Mesendoderm (in vitro differentiated cells): ENCODE data around the gene ZBTB45.

Experiments
- DNase-seq: peaks from one replicate; pipeline ENCODE4 v3.0.0; 2013
- H2AK5ac ChIP-seq: 2 replicates; pipeline ENCODE4 v1.6.1; 2013; ENCODE audit warnings: low read length, inconsistent platforms
- H2BK120ac ChIP-seq: 2 replicates; pipeline ENCODE4 v1.6.1; 2013; ENCODE audit warnings: low read depth, mild to moderate bottlenecking, low read length, moderate library complexity, mixed read lengths
- H2BK15ac ChIP-seq: replicated peaks from 2 replicates; pipeline ENCODE4 v1.6.1; 2013; ENCODE audit warnings: low read depth, mild to moderate bottlenecking, moderate library complexity
- H2BK5ac ChIP-seq: 2 replicates; pipeline ENCODE4 v1.6.1; 2013; ENCODE audit warnings: low read length, inconsistent platforms
- H3K18ac ChIP-seq: 2 replicates; pipeline ENCODE4 v1.6.1; 2013; ENCODE audit warnings: mild to moderate bottlenecking, low read length, mixed read lengths
- H3K23ac ChIP-seq: one replicate; pipeline ENCODE4 v1.6.1; 2013; ENCODE audit warnings: low read length
- H3K27ac ChIP-seq: 2 replicates; pipeline ENCODE4 v1.5.1; 2013; ENCODE audit warnings: low read depth, mild to moderate bottlenecking, inconsistent platforms, low read length, moderate library complexity
- H3K27me3 ChIP-seq: 2 replicates; pipeline ENCODE4 v1.6.1; 2013; ENCODE audit warnings: low read length, control low read depth, mild to moderate bottlenecking, inconsistent platforms; ENCODE audit not compliant: insufficient read depth, poor library complexity
- H3K36me3 ChIP-seq: 2 replicates; pipeline ENCODE4 v1.6.1; 2013; ENCODE audit warnings: low read length, inconsistent platforms; ENCODE audit not compliant: control insufficient read depth, insufficient read depth
- H3K4ac ChIP-seq: one replicate; pipeline ENCODE4 v1.6.1; 2013; ENCODE audit warnings: low read depth, mild to moderate bottlenecking, low read length, moderate library complexity
- H3K4me1 ChIP-seq: 2 replicates; pipeline ENCODE4 v1.6.1; 2013; ENCODE audit warnings: low read depth, low read length, inconsistent platforms; ENCODE audit not compliant: control insufficient read depth
- H3K4me2 ChIP-seq: 2 replicates; pipeline ENCODE4 v1.6.1; 2013; ENCODE audit warnings: low read length
- H3K4me3 ChIP-seq: 2 replicates; pipeline ENCODE4 v1.5.1; 2013; ENCODE audit warnings: mild to moderate bottlenecking, low read length
- H3K56ac ChIP-seq: one replicate; pipeline ENCODE4 v1.6.1; 2013; ENCODE audit warnings: low read length
- H3K79me1 ChIP-seq: 2 replicates; pipeline ENCODE4 v1.6.1; 2013; ENCODE audit warnings: low read length, inconsistent platforms
- H3K79me2 ChIP-seq: 2 replicates; pipeline ENCODE4 v1.6.1; 2013; ENCODE audit warnings: mild to moderate bottlenecking, low read length; ENCODE audit not compliant: control insufficient read depth, insufficient read depth
- H3K9ac ChIP-seq: 2 replicates; pipeline ENCODE4 v1.6.1; 2013; ENCODE audit warnings: low read length, inconsistent platforms
- H4K5ac ChIP-seq: one replicate; pipeline ENCODE4 v1.6.1; 2013; ENCODE audit warnings: low read length
- H4K8ac ChIP-seq: one replicate; pipeline ENCODE4 v1.6.1; 2013; ENCODE audit warnings: low read depth, mild to moderate bottlenecking, control low read depth, low read length, moderate library complexity
- WGBS: extraction: QIAGEN DNeasy Blood & Tissue Kit; methylation state at CpG from one replicate; pipeline ENCODE4 v1.1.7; 2013; ENCODE audit warnings: low lambda C conversion rate, missing lambda C conversion rate; ENCODE audit not compliant: insufficient coverage; ENCODE audit errors: extremely low coverage; 5-methylcytosine and 5-hydroxymethylcytosine counted together

The ZBTB45 gene

GRCh38 chr19:58562122-58563033, 42.8 kb upstream of the ZBTB45 start:
- Histone ChIP-seq H3K27ac (no peak overlapping the region), H3K79me1 (no peaks in the 10 kb centered on the region), H2BK120ac (no peak overlapping the region), H2AK5ac (no peak overlapping the region), H2BK15ac (no peak overlapping the region), H4K8ac (no peak overlapping the region), H3K36me3 (peaks cover 3% of the 10 kb centered on the region), H3K4ac (no peak overlapping the region), H3K27me3 (no peaks in the 10 kb centered on the region), H3K4me3 (no peak overlapping the region), H3K4me2 (peak overlapping the region; percentile 46), H3K79me2 (peaks cover 8% of the 10 kb centered on the region), H3K18ac (no peak overlapping the region), H3K23ac (peak overlapping the region; percentile 80), H2BK5ac (no peak overlapping the region), H3K9ac (peak overlapping the region; percentile 59), H4K5ac (no peak overlapping the region), H3K56ac (peak overlapping the region; percentile 83), H3K4me1 (peaks cover 3% of the 10 kb centered on the region)
- DNase-seq, result no peak
- WGBS, result no CpG with 5 or more reads among the region's 107 CpGs

- peak overlapping the region; percentile 83 for H3K56ac ChIP-seq
- H3K4me1 ChIP-seq, result peaks cover 7% of the 10 kb centered on the region
- no peak for DNase-seq
- H3K79me2 ChIP-seq, result peaks cover 16% of the 10 kb centered on the region
- H3K4me3 ChIP-seq, result no peak overlapping the region
- no peaks in the 10 kb centered on the region for H3K27me3 ChIP-seq
- H2BK120ac ChIP-seq, result no peak overlapping the region
- H3K9ac ChIP-seq, result no peak overlapping the region
- peaks cover 2% of the 10 kb centered on the region for H3K36me3 ChIP-seq
- no peak overlapping the region for H2AK5ac ChIP-seq
- no peak overlapping the region for H3K4ac ChIP-seq
- H3K4me2 ChIP-seq, result no peak overlapping the region
- H4K5ac ChIP-seq, result no peak overlapping the region
- no peak overlapping the region for H3K27ac ChIP-seq
- peak overlapping the region; percentile 80 for H3K23ac ChIP-seq
- no peak overlapping the region for H3K18ac ChIP-seq
- no peak overlapping the region for H4K8ac ChIP-seq
- no peak overlapping the region for H2BK5ac ChIP-seq
- H3K79me1 ChIP-seq, result peaks cover 5% of the 10 kb centered on the region
- no peak overlapping the region for H2BK15ac ChIP-seq
- WGBS, result no CpG with 5 or more reads among the region's 16 CpGs
These were observed 41.9 kb upstream of the ZBTB45 start for GRCh38 chr19:58561373-58562121.

GRCh38 chr19:58560921-58561320, 41.3 kb upstream of the ZBTB45 start:
- H4K8ac ChIP-seq, result no peak overlapping the region
- no peak for DNase-seq
- H2BK15ac ChIP-seq, result no peak overlapping the region
- H2AK5ac ChIP-seq, result no peak overlapping the region
- H3K4me3 ChIP-seq, result no peak overlapping the region
- no peak overlapping the region for H3K27ac ChIP-seq
- no peak overlapping the region for H2BK120ac ChIP-seq
- no peak overlapping the region for H2BK5ac ChIP-seq
- no peak overlapping the region for H4K5ac ChIP-seq
- no peaks in the 10 kb centered on the region for H3K27me3 ChIP-seq
- H3K9ac ChIP-seq, result no peak overlapping the region
- peaks cover 21% of the 10 kb centered on the region for H3K79me2 ChIP-seq
- peaks cover 7% of the 10 kb centered on the region for H3K4me1 ChIP-seq
- no peak overlapping the region for H3K18ac ChIP-seq
- H3K23ac ChIP-seq, result no peak overlapping the region
- no peak overlapping the region for H3K4me2 ChIP-seq
- peak overlapping the region; percentile 25 for H3K56ac ChIP-seq
- H3K4ac ChIP-seq, result no peak overlapping the region
- H3K79me1 ChIP-seq, result peaks cover 5% of the 10 kb centered on the region
- peaks cover 2% of the 10 kb centered on the region for H3K36me3 ChIP-seq

- Histone ChIP-seq H2BK5ac (no peak overlapping the region), H3K23ac (no peak overlapping the region), H3K27ac (no peak overlapping the region), H3K18ac (no peak overlapping the region), H3K36me3 (peaks cover 2% of the 10 kb centered on the region), H2BK120ac (no peak overlapping the region), H3K79me1 (peaks cover 5% of the 10 kb centered on the region), H3K9ac (peak overlapping the region; percentile 75), H3K4me2 (peak overlapping the region; percentile 78), H3K79me2 (peaks cover 21% of the 10 kb centered on the region), H3K4ac (peak overlapping the region; percentile 28), H2AK5ac (peak overlapping the region; percentile 63), H4K5ac (peak overlapping the region; percentile 9), H3K56ac (peak overlapping the region; percentile 79), H3K4me3 (no peak overlapping the region), H2BK15ac (no peak overlapping the region), H4K8ac (no peak overlapping the region), H3K4me1 (peaks cover 8% of the 10 kb centered on the region), H3K27me3 (no peaks in the 10 kb centered on the region)
- DNase-seq, result no peak
- WGBS, result no CpG with 5 or more reads among the region's 8 CpGs
These were observed 40.6 kb upstream of the ZBTB45 start for GRCh38 chr19:58560007-58560887.

DNA sequence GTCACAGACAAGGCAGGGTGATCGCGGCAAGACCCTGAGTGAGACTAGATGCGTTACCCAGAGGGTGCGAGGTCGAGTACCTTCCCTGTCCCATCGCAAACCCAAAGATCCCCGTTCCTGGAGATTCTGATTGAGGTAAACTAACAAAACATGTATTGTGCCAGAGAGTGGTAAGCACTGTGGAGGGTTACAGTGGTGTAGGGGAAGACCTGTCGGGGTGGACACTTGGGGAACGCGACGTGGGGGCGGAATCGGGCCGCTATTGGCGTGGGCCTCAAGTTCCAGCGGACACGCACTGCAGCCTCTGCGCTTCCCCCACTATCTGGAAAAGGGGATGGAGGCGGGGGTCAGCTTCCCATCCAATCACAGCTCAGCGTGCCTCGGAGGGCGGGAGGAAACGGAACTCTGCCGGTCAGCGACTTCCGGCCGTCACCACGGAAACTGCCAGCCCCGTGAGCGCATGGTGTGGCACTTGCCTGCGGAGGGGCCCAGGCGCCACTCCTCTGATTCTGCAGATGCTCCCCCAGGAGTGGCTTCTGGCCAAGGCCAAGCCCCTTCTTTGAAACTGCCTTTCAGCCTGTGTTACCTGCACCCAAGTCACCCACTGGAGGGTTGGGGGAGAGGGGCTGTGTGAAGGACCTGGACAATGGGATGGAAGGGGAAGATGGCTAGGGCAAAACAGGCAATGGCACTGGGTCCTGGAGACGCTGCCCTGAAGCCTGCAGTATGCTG, 39.8 kb upstream of the ZBTB45 start:
- Histone ChIP-seq H3K4ac (peak overlapping the region; percentile 74), H3K9ac (peak overlapping the region; percentile 84), H2BK120ac (no peak overlapping the region), H3K4me3 (peak overlapping the region; percentile 56), H2BK5ac (peak overlapping the region; percentile 83), H2AK5ac (peak overlapping the region; percentile 63), H3K4me1 (peaks cover 9% of the 10 kb centered on the region), H3K27ac (peak overlapping the region; percentile 74), H3K36me3 (peaks cover 2% of the 10 kb centered on the region), H3K79me1 (peaks cover 5% of the 10 kb centered on the region), H3K23ac (no peak overlapping the region), H3K27me3 (no peaks in the 10 kb centered on the region), H3K56ac (peak overlapping the region; percentile 92), H4K8ac (no peak overlapping the region), H3K79me2 (peaks cover 21% of the 10 kb centered on the region), H2BK15ac (no peak overlapping the region), H3K18ac (peak overlapping the region; percentile 66), H4K5ac (peak overlapping the region; percentile 9), H3K4me2 (peak overlapping the region; percentile 78)
- WGBS, result no CpG with 5 or more reads among the region's 33 CpGs
- DNase-seq, result peak; percentile 96
